ENCODE measurements around the gene ANKRA2.

The ANKRA2 gene

GRCh38 chr5:73539730-73540129, 25.7 kb downstream of the ANKRA2 start:
- no peak for DNase-seq (ENCODE audit: low read depth)
- H3K4me3 ChIP-seq (ENCODE audit: low read depth, low read length) = no peak overlapping the region
- no peak for TF ChIP-seq CTCF (IDR thresholded peaks at IDR 0.05; ENCODE audit: insufficient read depth, low read depth, low read length, missing control alignments)

GRCh38 chr5:73534971-73535370, 30.5 kb downstream of the ANKRA2 start:
- TF ChIP-seq CTCF (IDR thresholded peaks at IDR 0.05; ENCODE audit: insufficient read depth, low read depth, low read length, missing control alignments) = no peak
- no peak for DNase-seq (ENCODE audit: low read depth)
- H3K4me3 ChIP-seq (ENCODE audit: low read depth, low read length) = no peak overlapping the region

- DNase-seq (ENCODE audit: low read depth) = no peak
- no peak overlapping the region for H3K4me3 ChIP-seq (ENCODE audit: low read depth, low read length)
- TF ChIP-seq CTCF (IDR thresholded peaks at IDR 0.05; ENCODE audit: insufficient read depth, low read depth, low read length, missing control alignments) = no peak
These were observed 31.3 kb downstream of the ANKRA2 start for GRCh38 chr5:73534011-73534644.

- TF ChIP-seq CTCF (IDR thresholded peaks at IDR 0.05; ENCODE audit: insufficient read depth, low read depth, low read length, missing control alignments) = no peak
- H3K4me3 ChIP-seq (ENCODE audit: low read depth, low read length) = no peak overlapping the region
- no peak for DNase-seq (ENCODE audit: low read depth)
These were observed 33.2 kb downstream of the ANKRA2 start for GRCh38 chr5:73532195-73532594.

GRCh38 chr5:73531356-73531755, 34.1 kb downstream of the ANKRA2 start:
- H3K4me3 ChIP-seq (ENCODE audit: low read depth, low read length) = no peak overlapping the region
- TF ChIP-seq CTCF (IDR thresholded peaks at IDR 0.05; ENCODE audit: insufficient read depth, low read depth, low read length, missing control alignments) = no peak
- no peak for DNase-seq (ENCODE audit: low read depth)

- H3K4me3 ChIP-seq (ENCODE audit: low read depth, low read length) = no peak overlapping the region
- no peak for TF ChIP-seq CTCF (IDR thresholded peaks at IDR 0.05; ENCODE audit: insufficient read depth, low read depth, low read length, missing control alignments)
- no peak for DNase-seq (ENCODE audit: low read depth)
These were observed 36.4 kb downstream of the ANKRA2 start for GRCh38 chr5:73529081-73529480.

GRCh38 chr5:73528248-73528647, 37.2 kb downstream of the ANKRA2 start:
- TF ChIP-seq CTCF (IDR thresholded peaks at IDR 0.05; ENCODE audit: insufficient read depth, low read depth, low read length, missing control alignments) = no peak
- H3K4me3 ChIP-seq (ENCODE audit: low read depth, low read length) = no peak overlapping the region
- DNase-seq (ENCODE audit: low read depth) = no peak

Data from GM12865 (cell line).